Measurements from ENCODE around the gene MORF4L2.

MORF4L2 gene

GRCh38 chrX:103686199-103687072, at the start of gene MORF4L2:
Gene MORF4L2 (minus strand): TSS chrX:103686699. CDS start chrX:103677027, 9,672 bp downstream.
- DNase-seq (ENCODE audit: low spot score) = peak; percentile 93

GRCh38 chrX:103734125-103734760, 47.7 kb upstream of the MORF4L2 start:
- DNase-seq (ENCODE audit: low spot score) = peak; percentile 4

- no peak for DNase-seq (ENCODE audit: low spot score)
These were observed 46.5 kb upstream of the MORF4L2 start for GRCh38 chrX:103733017-103733416.

GRCh38 chrX:103730796-103731493, 44.4 kb upstream of the MORF4L2 start:
- no peak for DNase-seq (ENCODE audit: low spot score)

- no peak for DNase-seq (ENCODE audit: low spot score)
These were observed 43.8 kb upstream of the MORF4L2 start for GRCh38 chrX:103730147-103730795.

- no peak for DNase-seq (ENCODE audit: low spot score)
These were observed 42.5 kb upstream of the MORF4L2 start for GRCh38 chrX:103729015-103729414.

GRCh38 chrX:103727115-103727514, 40.6 kb upstream of the MORF4L2 start:
- DNase-seq (ENCODE audit: low spot score) = no peak

GRCh38 chrX:103726477-103726876, 40.0 kb upstream of the MORF4L2 start:
- no peak for DNase-seq (ENCODE audit: low spot score)

GRCh38 chrX:103722505-103722904, 36.0 kb upstream of the MORF4L2 start:
- DNase-seq (ENCODE audit: low spot score) = no peak

GRCh38 chrX:103718120-103718519, 31.6 kb upstream of the MORF4L2 start:
- no peak for DNase-seq (ENCODE audit: low spot score)

GRCh38 chrX:103716962-103717361, 30.5 kb upstream of the MORF4L2 start:
- no peak for DNase-seq (ENCODE audit: low spot score)

GRCh38 chrX:103710609-103711008, 24.1 kb upstream of the MORF4L2 start, which contains the start of gene TMEM31:
Gene TMEM31 (plus strand): TSS chrX:103710909. CDS start chrX:103712259, 1,350 bp downstream.
- DNase-seq (ENCODE audit: low spot score) = no peak

GRCh38 chrX:103704863-103705262, 18.4 kb upstream of the MORF4L2 start:
- DNase-seq (ENCODE audit: low spot score) = no peak

- DNase-seq (ENCODE audit: low spot score) = no peak
These were observed 12.7 kb upstream of the MORF4L2 start for GRCh38 chrX:103699243-103699642.

- no peak for DNase-seq (ENCODE audit: low spot score)
These were observed 11.2 kb upstream of the MORF4L2 start for GRCh38 chrX:103697687-103698086.

- no peak for DNase-seq (ENCODE audit: low spot score)
These were observed 4.6 kb upstream of the MORF4L2 start for GRCh38 chrX:103691059-103691458.

GRCh38 chrX:103688946-103689345, 2.4 kb upstream of the MORF4L2 start:
- peak; percentile 39 for DNase-seq (ENCODE audit: low spot score)

- peak; percentile 58 for DNase-seq (ENCODE audit: low spot score)
These were observed 1.2 kb upstream of the MORF4L2 start for GRCh38 chrX:103687696-103688201.

GRCh38 chrX:103687073-103687695, 685 bp upstream of the MORF4L2 start:
- peak; percentile 82 for DNase-seq (ENCODE audit: low spot score)

GRCh38 chrX:103685396-103685795, 1.1 kb downstream of the MORF4L2 start:
- DNase-seq (ENCODE audit: low spot score) = no peak

- no peak for DNase-seq (ENCODE audit: low spot score)
These were observed 5.1 kb downstream of the MORF4L2 start for GRCh38 chrX:103681443-103681842.
